Gastroesophageal sphincter (tissue), 3 donors: ENCODE results near the gene RTBDN.

ENCODE experiments used
- EP300 ChIP-seq: sonication (generic); formaldehyde crosslinking; IDR thresholded peaks from one replicate; pipeline ENCODE4 v1.6.1; 2017; ENCODE audit warnings: antibody characterized with exemption, mild to moderate bottlenecking
- POLR2A ChIP-seq, 2 donors: fragments of 450-650 bp; IDR thresholded peaks; one replicate each; pipeline ENCODE4 v1.6.1; 2017; ENCODE audit warnings: antibody characterized with exemption in 2 of 2, mild to moderate bottlenecking in 2 of 2, moderate library complexity in 1 of 2
- POLR2AphosphoS5 ChIP-seq: sonication (generic); formaldehyde crosslinking; IDR thresholded peaks from one replicate; pipeline ENCODE4 v1.6.1; 2017; ENCODE audit warnings: antibody characterized with exemption
- TF ChIP-seq, protein P1 (sequence below), 4 experiments: fragments of 200-600 bp in 2 of 4; fragments of 450-650 bp in 2 of 4; sonication (generic) in 1 of 4; IDR thresholded peaks; one replicate each; pipeline ENCODE4 v1.5.1; 2017 to 2019; ENCODE audit warnings: antibody characterized with exemption in 4 of 4, mild to moderate bottlenecking in 2 of 4, moderate library complexity in 2 of 4

GRCh38 chr19:12834566-12834943, at the start of gene RTBDN:
- TF ChIP-seq, protein P1, sequence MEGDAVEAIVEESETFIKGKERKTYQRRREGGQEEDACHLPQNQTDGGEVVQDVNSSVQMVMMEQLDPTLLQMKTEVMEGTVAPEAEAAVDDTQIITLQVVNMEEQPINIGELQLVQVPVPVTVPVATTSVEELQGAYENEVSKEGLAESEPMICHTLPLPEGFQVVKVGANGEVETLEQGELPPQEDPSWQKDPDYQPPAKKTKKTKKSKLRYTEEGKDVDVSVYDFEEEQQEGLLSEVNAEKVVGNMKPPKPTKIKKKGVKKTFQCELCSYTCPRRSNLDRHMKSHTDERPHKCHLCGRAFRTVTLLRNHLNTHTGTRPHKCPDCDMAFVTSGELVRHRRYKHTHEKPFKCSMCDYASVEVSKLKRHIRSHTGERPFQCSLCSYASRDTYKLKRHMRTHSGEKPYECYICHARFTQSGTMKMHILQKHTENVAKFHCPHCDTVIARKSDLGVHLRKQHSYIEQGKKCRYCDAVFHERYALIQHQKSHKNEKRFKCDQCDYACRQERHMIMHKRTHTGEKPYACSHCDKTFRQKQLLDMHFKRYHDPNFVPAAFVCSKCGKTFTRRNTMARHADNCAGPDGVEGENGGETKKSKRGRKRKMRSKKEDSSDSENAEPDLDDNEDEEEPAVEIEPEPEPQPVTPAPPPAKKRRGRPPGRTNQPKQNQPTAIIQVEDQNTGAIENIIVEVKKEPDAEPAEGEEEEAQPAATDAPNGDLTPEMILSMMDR (IDR thresholded peaks at IDR 0.05) = no peak
- TF ChIP-seq POLR2A (IDR thresholded peaks at IDR 0.05) = no peak
- TF ChIP-seq POLR2AphosphoS5 = no peak
- no peak for TF ChIP-seq EP300
